OCI-LY7 (cell line): Measurements from ENCODE around the gene SPATA3. TPM values are rescaled to one million over a fixed set of nuclear protein-coding genes. Genes with fewer than 3 reads are reported as not detected.

Experiments
- BruUV-seq: library from RNA; stranded (reverse); fragments of 400-500 nt; replicated peaks from 2 replicates; lab custom pipeline; 2021; lab: Mats Ljungman, UMichigan
- CTCF ChIA-PET: fragments of 300-600 bp; sonication (Branson Sonifier 250); formaldehyde crosslinking; loops from one replicate; lab custom pipeline; 2022; ENCODE audit warnings: antibody characterized with exemption; ENCODE audit not compliant: unreplicated experiment; lab: Charles Lee
- POLR2A ChIA-PET: fragments of 300-600 bp; sonication (Branson Sonifier 250); formaldehyde crosslinking; loops from one replicate; lab custom pipeline; 2022; ENCODE audit warnings: antibody characterized with exemption; lab: Charles Lee
- DNase-seq: peaks from one replicate; pipeline ENCODE4 v3.0.0-alpha.2; 2015; ENCODE audit warnings: low spot score
- H2AFZ ChIP-seq: fragments of 200-600 bp; sonication (generic), shearing (Covaris generic); 2 replicates; pipeline ENCODE4 v1.6.1; 2014; ENCODE audit warnings: mild to moderate bottlenecking, antibody characterized with exemption, low read length, moderate library complexity
- H3K27ac ChIP-seq: fragments of 200-600 bp; sonication (generic); 2 replicates; pipeline ENCODE4 v1.5.1; 2014; ENCODE audit warnings: mixed run types, low read depth, mild to moderate bottlenecking, moderate library complexity, low read length, inconsistent platforms; ENCODE audit not compliant: poor library complexity, severe bottlenecking
- H3K36me3 ChIP-seq: fragments of 200-600 bp; sonication (generic); 2 replicates; pipeline ENCODE4 v1.6.1; 2014; ENCODE audit warnings: mild to moderate bottlenecking, antibody characterized with exemption, low read length, moderate library complexity, mixed read lengths; ENCODE audit not compliant: insufficient read depth
- H3K4me1 ChIP-seq: fragments of 200-600 bp; sonication (generic); 2 replicates; pipeline ENCODE4 v1.5.1; 2014; ENCODE audit warnings: mild to moderate bottlenecking, low read length; ENCODE audit not compliant: insufficient read depth, poor library complexity, severe bottlenecking
- H3K4me2 ChIP-seq: fragments of 200-600 bp; sonication (generic); 2 replicates; pipeline ENCODE4 v1.6.1; 2014; ENCODE audit warnings: mild to moderate bottlenecking, low read length
- H3K4me3 ChIP-seq: fragments of 200-600 bp; sonication (generic); 2 replicates; pipeline ENCODE4 v1.5.1; 2014; ENCODE audit warnings: mild to moderate bottlenecking, low read depth, low read length; ENCODE audit not compliant: poor library complexity, severe bottlenecking
- H3K79me2 ChIP-seq: fragments of 200-600 bp; sonication (generic); 2 replicates; pipeline ENCODE4 v1.6.1; 2016; ENCODE audit warnings: low read depth, mild to moderate bottlenecking, low read length, moderate library complexity, mixed read lengths; ENCODE audit not compliant: insufficient read depth
- H3K9me2 ChIP-seq: fragments of 200-600 bp; sonication (generic); 2 replicates; pipeline ENCODE4 v1.6.1; 2016; ENCODE audit warnings: mild to moderate bottlenecking, low read length, mixed read lengths; ENCODE audit not compliant: insufficient read depth
- H3K9me3 ChIP-seq: fragments of 200-600 bp; sonication (generic); 2 replicates; pipeline ENCODE4 v1.6.1; 2014; ENCODE audit warnings: mild to moderate bottlenecking, mixed run types, low read length, mixed read lengths
- H4K20me1 ChIP-seq: fragments of 200-600 bp; sonication (generic); 2 replicates; pipeline ENCODE4 v1.6.1; 2014; ENCODE audit warnings: mild to moderate bottlenecking, antibody characterized with exemption, low read length, moderate library complexity, mixed read lengths; ENCODE audit not compliant: insufficient read depth
- CTCF ChIP-seq: fragments of 200-600 bp; sonication (generic); conservative IDR thresholded peaks from 2 replicates; pipeline ENCODE4 v1.5.1; 2014; ENCODE audit warnings: mild to moderate bottlenecking, antibody characterized with exemption, low read length, moderate library complexity, mixed read lengths
- EZH2phosphoT487 ChIP-seq: fragments of 200-600 bp; sonication (generic); IDR thresholded peaks from 2 replicates; pipeline ENCODE4 v1.6.1; 2018; ENCODE audit warnings: low read depth, borderline replicate concordance, mild to moderate bottlenecking, mixed run types, antibody characterized with exemption, low read length, moderate library complexity, mixed read lengths
- intact Hi-C: fragments of 100-400 bp; cut with micrococcal nuclease; formaldehyde crosslinking; loops from one replicate; pipeline ENCODE4 v1.10.0; 2022; ENCODE audit not compliant: unreplicated experiment
- total RNA-seq, 2 experiments: library from RNA; depleted of rRNA in 1 of 2; stranded (reverse); fragments of >200 nt in 1 of 2; shearing (Covaris generic) in 1 of 2; gene quantifications; 2 replicates each; pipeline ENCODE4 v1.2.3, GENCODE V29; 2014 to 2022

SPATA3 gene
- total RNA-seq, 2 experiments from 2014 or later = not detected

GRCh38 chr2:231015926-231016325, 20.0 kb downstream of the SPATA3 start:
- no peak for TF ChIP-seq CTCF
- TF ChIP-seq EZH2phosphoT487 = no peak
- H3K4me1 ChIP-seq = no peaks in the 10 kb centered on the region
- no TSS peak for BruUV-seq
- CTCF ChIA-PET = no interaction called here
- H3K9me3 ChIP-seq = no peaks in the 10 kb centered on the region
- DNase-seq = no peak
- no peak overlapping the region for H2AFZ ChIP-seq
- H4K20me1 ChIP-seq = no peaks in the 10 kb centered on the region
- no peak overlapping the region for H3K4me3 ChIP-seq
- H3K79me2 ChIP-seq = no peaks in the 10 kb centered on the region
- POLR2A ChIA-PET = interaction anchor here (0.6 kb wide), 1 partner anchor 584 kb away, joined by 3 read pairs; no protein-coding TSS in a partner anchor
- intact Hi-C loops = no loop called here
- H3K9me2 ChIP-seq = no peaks in the 10 kb centered on the region
- H3K4me2 ChIP-seq = no peak overlapping the region
- H3K36me3 ChIP-seq = no peaks in the 10 kb centered on the region
- H3K27ac ChIP-seq = no peak overlapping the region

- no peak for TF ChIP-seq CTCF
- no peak for TF ChIP-seq EZH2phosphoT487
- ChIA-PET CTCF (interaction anchor here (0.6 kb wide), 1 partner anchor 89 kb away, joined by 5 read pairs; no protein-coding TSS in a partner anchor), POLR2A (interaction anchor here (0.6 kb wide), 2 partner anchors 46 to 69 kb away, joined by 3 read pairs; no protein-coding TSS in a partner anchor)
- BruUV-seq = no TSS peak
- H3K79me2 ChIP-seq = no peaks in the 10 kb centered on the region
- H3K36me3 ChIP-seq = no peaks in the 10 kb centered on the region
- H3K27ac ChIP-seq = no peak overlapping the region
- intact Hi-C loops = no loop called here
- no peak overlapping the region for H3K4me2 ChIP-seq
- H3K4me1 ChIP-seq = no peaks in the 10 kb centered on the region
- H3K9me2 ChIP-seq = no peaks in the 10 kb centered on the region
- no peak overlapping the region for H3K4me3 ChIP-seq
- H2AFZ ChIP-seq = no peak overlapping the region
- no peaks in the 10 kb centered on the region for H4K20me1 ChIP-seq
- no peak for DNase-seq
- no peaks in the 10 kb centered on the region for H3K9me3 ChIP-seq
Measured at GRCh38 chr2:231016566-231017230, 20.8 kb downstream of the SPATA3 start.

GRCh38 chr2:231017231-231017598, 21.3 kb downstream of the SPATA3 start:
- Histone ChIP-seq H3K4me2 (no peak overlapping the region), H3K27ac (no peak overlapping the region), H3K4me1 (no peaks in the 10 kb centered on the region), H4K20me1 (no peaks in the 10 kb centered on the region), H3K9me3 (no peaks in the 10 kb centered on the region), H3K4me3 (no peak overlapping the region), H3K36me3 (no peaks in the 10 kb centered on the region), H2AFZ (no peak overlapping the region), H3K79me2 (no peaks in the 10 kb centered on the region), H3K9me2 (no peaks in the 10 kb centered on the region)
- TF ChIP-seq CTCF (no peak), EZH2phosphoT487 (no peak)
- BruUV-seq = no TSS peak
- POLR2A ChIA-PET = no interaction called here
- intact Hi-C loops = no loop called here
- CTCF ChIA-PET = no interaction called here
- no peak for DNase-seq
